HL-60 (cell line): Measurements from ENCODE around the gene PPP6R3.

Source experiments
- DNase-seq, 2 experiments: peaks; one replicate each; pipeline ENCODE4 v3.0.0-alpha.2; 2010 to 2020; ENCODE audit warnings: low read depth in 1 of 2, low spot score in 1 of 2
- H3K27ac ChIP-seq: fragments of 250-450 bp; sonication (Bioruptor Pico); replicated peaks from 2 replicates; pipeline ENCODE4 v1.5.1; 2020; ENCODE audit warnings: mild to moderate bottlenecking, moderate library complexity
- H3K27me3 ChIP-seq: fragments of 250-450 bp; sonication (Bioruptor Pico); 2 replicates; pipeline ENCODE4 v1.5.1; 2021; ENCODE audit warnings: mild to moderate bottlenecking, moderate library complexity; ENCODE audit not compliant: insufficient read depth, poor library complexity, severe bottlenecking
- H3K4me3 ChIP-seq: replicated peaks from 2 replicates; pipeline ENCODE4 v1.5.1; 2011; ENCODE audit warnings: mild to moderate bottlenecking, control low read depth, low read length; ENCODE audit not compliant: insufficient read depth
- CTCF ChIP-seq: IDR thresholded peaks from one replicate; pipeline ENCODE4 v1.5.1; 2011; ENCODE audit warnings: low read length, control low read depth, inconsistent platforms; ENCODE audit not compliant: insufficient read depth
- GABPA ChIP-seq: IDR thresholded peaks from 2 replicates; pipeline ENCODE4 v1.6.1; 2012; ENCODE audit warnings: low read depth
- POLR2AphosphoS5 ChIP-seq: IDR thresholded peaks from 2 replicates; pipeline ENCODE4 v1.6.1; 2012; ENCODE audit warnings: low read depth
- SPI1 ChIP-seq: IDR thresholded peaks from 2 replicates; pipeline ENCODE4 v1.6.1; 2012; ENCODE audit warnings: low read depth, mild to moderate bottlenecking, borderline replicate concordance
- TF ChIP-seq, protein P1 (sequence below): IDR thresholded peaks from 2 replicates; pipeline ENCODE4 v1.6.1; 2012; ENCODE audit warnings: low read depth; ENCODE audit not compliant: insufficient replicate concordance

PPP6R3 gene

DNA sequence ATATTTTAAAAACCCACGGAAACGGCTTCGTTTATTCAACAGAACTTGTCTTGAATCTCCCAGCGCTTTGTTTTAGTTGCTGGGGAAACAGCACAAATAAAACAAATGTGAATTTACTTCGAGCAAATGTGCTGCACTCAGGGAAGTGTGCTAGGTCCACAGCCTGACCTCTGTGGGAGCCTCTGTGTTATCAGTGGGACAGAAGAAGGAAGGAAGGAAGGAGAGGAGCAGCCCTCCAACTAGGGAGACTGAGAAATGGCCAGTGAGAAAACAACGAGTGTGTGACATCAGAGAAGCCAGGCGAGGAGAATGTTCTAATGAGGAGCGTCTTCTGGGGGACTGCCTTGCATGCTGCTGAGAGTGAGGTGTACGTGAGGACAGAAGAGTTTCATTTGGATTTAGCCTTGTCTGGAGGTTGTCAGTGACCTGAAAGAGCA, 42.7 kb downstream of the PPP6R3 start:
- no peak overlapping the region for H3K4me3 ChIP-seq
- H3K27me3 ChIP-seq, result no peaks in the 10 kb centered on the region
- no peak overlapping the region for H3K27ac ChIP-seq
- TF ChIP-seq, protein P1, sequence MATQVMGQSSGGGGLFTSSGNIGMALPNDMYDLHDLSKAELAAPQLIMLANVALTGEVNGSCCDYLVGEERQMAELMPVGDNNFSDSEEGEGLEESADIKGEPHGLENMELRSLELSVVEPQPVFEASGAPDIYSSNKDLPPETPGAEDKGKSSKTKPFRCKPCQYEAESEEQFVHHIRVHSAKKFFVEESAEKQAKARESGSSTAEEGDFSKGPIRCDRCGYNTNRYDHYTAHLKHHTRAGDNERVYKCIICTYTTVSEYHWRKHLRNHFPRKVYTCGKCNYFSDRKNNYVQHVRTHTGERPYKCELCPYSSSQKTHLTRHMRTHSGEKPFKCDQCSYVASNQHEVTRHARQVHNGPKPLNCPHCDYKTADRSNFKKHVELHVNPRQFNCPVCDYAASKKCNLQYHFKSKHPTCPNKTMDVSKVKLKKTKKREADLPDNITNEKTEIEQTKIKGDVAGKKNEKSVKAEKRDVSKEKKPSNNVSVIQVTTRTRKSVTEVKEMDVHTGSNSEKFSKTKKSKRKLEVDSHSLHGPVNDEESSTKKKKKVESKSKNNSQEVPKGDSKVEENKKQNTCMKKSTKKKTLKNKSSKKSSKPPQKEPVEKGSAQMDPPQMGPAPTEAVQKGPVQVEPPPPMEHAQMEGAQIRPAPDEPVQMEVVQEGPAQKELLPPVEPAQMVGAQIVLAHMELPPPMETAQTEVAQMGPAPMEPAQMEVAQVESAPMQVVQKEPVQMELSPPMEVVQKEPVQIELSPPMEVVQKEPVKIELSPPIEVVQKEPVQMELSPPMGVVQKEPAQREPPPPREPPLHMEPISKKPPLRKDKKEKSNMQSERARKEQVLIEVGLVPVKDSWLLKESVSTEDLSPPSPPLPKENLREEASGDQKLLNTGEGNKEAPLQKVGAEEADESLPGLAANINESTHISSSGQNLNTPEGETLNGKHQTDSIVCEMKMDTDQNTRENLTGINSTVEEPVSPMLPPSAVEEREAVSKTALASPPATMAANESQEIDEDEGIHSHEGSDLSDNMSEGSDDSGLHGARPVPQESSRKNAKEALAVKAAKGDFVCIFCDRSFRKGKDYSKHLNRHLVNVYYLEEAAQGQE, result no peak
- TF ChIP-seq SPI1 (no peak), CTCF (no peak)
- no peak for DNase-seq

GRCh38 chr11:68503792-68504191, 43.2 kb downstream of the PPP6R3 start:
- TF ChIP-seq SPI1 (no peak), GABPA (no peak), CTCF (no peak), POLR2AphosphoS5 (no peak)
- TF ChIP-seq, protein P1, result no peak
- H3K27ac ChIP-seq, result no peak overlapping the region
- H3K27me3 ChIP-seq, result no peaks in the 10 kb centered on the region
- no peak overlapping the region for H3K4me3 ChIP-seq
- DNase-seq, result no peak

GRCh38 chr11:68504432-68505066, 44.0 kb downstream of the PPP6R3 start:
- Histone ChIP-seq H3K27me3 (no peaks in the 10 kb centered on the region), H3K27ac (no peak overlapping the region), H3K4me3 (no peak overlapping the region)
- DNase-seq, result no peak
- TF ChIP-seq CTCF, result no peak
- TF ChIP-seq SPI1, result no peak
- no peak for TF ChIP-seq GABPA
- TF ChIP-seq POLR2AphosphoS5, result no peak
- TF ChIP-seq, protein P1, result no peak
